Measurements from ENCODE around the gene CC2D2B.

CC2D2B gene

GRCh38 chr10:95866467-95866842 lies 41.3 kb upstream of the CC2D2B start:
- no peak for TF ChIP-seq CTCF (IDR thresholded peaks at IDR 0.05)

DNA sequence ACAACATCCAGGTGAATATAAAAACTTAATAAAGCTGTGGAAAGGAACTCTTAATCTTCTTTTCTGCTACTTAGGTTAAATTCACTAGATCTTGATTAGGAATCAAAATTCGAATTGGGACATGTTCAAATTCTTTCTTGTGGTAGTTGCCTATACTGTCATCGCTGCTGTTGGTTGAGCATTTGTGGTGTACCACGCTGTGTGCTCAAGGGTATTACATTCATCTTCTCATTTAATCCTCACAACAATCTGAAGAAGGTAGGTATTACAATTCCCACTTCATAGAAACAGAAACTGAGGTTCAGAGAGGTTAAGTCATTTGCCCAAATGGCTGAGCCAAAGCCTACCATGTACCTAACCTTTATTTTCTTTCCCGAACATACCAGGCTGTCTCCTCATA lies 39.9 kb upstream of the CC2D2B start:
- no peak for TF ChIP-seq CTCF (IDR thresholded peaks at IDR 0.05)

DNA sequence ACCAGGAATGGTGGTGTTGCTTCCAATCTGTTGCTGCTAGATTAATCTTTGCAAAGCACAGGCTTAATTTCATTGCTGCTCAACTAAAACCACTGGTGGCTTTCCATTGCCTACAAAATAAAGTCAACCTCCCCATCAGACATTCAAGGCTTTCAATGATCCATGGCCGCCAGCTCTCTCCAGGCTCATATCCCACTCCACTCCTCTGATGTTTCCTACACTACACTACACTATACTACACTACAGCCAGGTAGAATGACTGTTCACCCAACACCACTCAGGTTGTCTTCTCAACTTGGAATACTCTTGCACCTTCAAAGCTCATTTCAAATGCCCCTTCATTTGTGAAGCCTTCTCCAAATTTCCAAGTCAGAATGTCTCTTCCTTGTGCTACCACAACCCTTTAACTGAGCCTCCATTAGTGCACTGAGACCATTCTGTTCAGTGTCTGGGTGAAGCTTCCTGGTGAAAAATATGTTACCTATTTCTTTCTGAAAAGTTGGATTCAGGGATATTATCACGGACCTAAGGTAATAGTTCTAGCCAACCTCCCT lies 35.5 kb upstream of the CC2D2B start:
- no peak for TF ChIP-seq CTCF (IDR thresholded peaks at IDR 0.05)

GRCh38 chr10:95873139-95873538 lies 34.6 kb upstream of the CC2D2B start:
- TF ChIP-seq CTCF (IDR thresholded peaks at IDR 0.05) = no peak

DNA sequence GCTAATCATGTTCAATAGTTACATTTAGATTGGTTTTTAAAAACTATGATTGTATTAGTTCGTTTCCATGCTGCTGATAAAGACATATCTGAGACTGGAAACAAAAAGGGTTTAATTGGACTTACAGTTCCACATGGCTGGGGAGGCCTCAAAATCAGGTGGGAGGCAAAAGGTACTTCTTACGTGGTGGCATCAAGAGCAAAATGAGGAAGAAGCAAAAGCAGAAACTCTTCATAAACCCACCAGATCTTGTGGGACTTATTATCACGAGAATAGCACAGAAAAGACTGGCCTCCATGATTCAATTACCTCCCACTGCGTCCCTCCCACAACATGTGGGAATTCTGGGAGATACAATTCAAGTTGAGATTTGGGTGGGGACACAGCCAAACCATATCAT lies 34.1 kb upstream of the CC2D2B start:
- no peak for TF ChIP-seq CTCF (IDR thresholded peaks at IDR 0.05)

DNA sequence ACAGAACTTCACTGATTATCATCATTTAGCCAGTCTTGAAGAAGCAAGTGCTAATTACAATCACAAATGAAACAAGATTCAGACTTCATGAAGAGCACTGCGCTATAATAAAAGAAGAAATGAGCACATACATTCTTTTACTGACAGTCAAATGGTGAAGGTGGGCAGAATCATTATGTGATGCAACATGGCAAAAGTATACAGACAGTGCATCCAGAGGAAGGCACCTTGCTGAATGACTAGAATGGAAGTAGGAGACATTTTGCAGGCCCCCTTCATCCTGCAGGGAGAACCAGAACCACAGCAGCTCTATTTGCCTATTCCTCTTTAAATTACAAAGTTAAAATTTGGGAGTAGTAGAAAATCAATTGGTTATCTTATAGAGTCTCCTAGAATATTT lies 31.0 kb upstream of the CC2D2B start:
- no peak for TF ChIP-seq CTCF (IDR thresholded peaks at IDR 0.05)

DNA sequence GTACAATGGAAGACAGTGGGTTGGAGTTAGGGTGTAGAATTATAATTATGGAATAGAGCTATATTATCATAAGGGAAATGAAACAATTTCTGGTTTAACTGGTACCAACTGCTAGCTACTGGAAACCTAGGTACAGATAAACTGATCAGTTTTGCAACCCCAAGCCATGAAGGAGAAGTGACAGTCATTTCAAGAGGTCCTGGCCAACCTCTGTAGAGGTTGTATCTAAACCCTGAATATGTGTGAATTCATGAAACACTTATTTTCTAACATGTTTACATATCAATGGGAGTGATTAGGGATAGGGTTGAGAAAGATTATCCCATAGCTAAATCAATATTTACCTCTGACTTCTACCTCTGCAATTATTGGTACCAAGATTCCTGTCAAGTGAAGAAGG lies 29.9 kb upstream of the CC2D2B start:
- no peak for TF ChIP-seq CTCF (IDR thresholded peaks at IDR 0.05)

- no peak for TF ChIP-seq CTCF (IDR thresholded peaks at IDR 0.05)
Observed at GRCh38 chr10:95880704-95881103, 27.1 kb upstream of the CC2D2B start.

Data from LNCAP (cell line).